GM18499 (cell line): ENCODE data around the gene KLF7.

Experiments
- ATAC-seq: cut with Tn5 transposase; IDR thresholded peaks from one replicate; pipeline ENCODE4 v1.9.1; 2021; ENCODE audit warnings: moderate number of reproducible peaks; ENCODE audit not compliant: insufficient read depth, unreplicated experiment

KLF7 gene

DNA sequence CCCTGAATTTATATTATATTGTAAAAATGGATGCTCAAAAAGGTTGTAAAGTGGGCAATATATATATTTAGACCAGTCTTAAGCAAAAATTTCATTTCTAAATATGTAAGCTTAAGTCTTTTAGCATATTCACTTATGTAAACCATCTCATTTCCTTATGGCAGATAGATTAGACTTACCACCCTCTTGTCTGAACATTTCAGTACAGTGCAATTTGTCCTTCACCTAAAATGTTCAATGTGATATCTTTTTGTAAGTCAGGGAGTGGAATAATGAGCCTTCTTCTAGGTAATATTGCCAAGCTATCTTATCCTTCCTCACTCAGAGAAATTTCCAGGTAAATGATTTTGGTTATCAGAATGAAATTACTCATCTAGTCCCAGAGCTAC lies 92.3 kb downstream of the KLF7 start:
- no peak for ATAC-seq

DNA sequence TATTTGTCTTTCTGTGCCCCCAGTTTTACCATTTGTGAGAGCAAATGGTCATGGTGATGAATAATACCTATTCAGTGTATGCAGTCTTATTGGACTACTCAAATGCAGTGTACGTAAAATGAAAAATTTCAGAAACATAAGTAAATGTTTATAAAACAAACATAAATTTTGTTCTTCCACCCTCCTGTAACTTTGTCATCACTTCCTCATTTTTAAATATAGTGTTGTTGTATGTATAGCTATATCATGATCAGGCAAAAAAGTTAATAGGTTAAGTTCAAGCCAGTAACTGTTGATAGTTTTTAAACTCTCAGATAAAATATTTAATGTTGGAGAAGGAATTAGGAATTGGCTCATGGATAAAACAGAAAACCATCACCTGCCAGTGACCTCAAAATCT lies 93.2 kb downstream of the KLF7 start:
- no peak for ATAC-seq

DNA sequence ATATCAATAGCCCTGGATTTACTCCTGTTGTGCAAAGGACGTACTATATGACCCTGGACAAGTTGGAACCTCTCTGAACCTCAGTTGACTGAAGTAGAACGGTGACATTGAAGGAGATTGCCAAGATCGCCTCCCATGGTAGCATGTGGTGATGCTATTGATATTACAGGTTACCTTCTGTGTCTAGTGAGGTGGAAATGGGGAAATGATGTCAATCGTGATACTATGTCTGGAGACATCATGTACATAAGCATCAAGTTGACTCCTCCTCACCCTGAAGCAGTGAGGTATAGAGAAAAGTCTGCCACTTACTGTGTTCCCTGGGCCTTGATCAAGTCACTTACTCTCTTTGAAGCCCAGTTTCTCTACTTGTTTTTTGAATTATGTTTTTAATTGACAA lies 93.9 kb downstream of the KLF7 start:
- no peak for ATAC-seq

DNA sequence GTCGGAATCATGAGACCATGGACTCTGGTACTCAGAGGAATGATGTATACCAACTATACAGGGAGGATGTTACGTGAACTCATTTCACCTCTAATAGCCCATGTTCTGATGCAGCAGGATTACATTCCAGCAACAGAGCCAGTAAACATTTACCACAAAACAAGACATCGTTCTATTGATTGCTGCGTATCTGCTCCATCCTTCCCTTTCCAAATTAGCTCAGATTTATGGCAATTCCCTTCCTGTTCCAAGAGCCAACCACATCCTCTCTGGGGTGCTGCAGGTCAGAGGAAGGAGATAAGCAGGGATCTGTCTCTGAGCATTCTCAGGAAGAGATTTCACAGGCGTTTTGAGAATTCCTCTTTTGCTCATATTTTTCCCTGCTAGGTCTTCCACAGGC lies 98.3 kb downstream of the KLF7 start:
- ATAC-seq, result no peak

DNA sequence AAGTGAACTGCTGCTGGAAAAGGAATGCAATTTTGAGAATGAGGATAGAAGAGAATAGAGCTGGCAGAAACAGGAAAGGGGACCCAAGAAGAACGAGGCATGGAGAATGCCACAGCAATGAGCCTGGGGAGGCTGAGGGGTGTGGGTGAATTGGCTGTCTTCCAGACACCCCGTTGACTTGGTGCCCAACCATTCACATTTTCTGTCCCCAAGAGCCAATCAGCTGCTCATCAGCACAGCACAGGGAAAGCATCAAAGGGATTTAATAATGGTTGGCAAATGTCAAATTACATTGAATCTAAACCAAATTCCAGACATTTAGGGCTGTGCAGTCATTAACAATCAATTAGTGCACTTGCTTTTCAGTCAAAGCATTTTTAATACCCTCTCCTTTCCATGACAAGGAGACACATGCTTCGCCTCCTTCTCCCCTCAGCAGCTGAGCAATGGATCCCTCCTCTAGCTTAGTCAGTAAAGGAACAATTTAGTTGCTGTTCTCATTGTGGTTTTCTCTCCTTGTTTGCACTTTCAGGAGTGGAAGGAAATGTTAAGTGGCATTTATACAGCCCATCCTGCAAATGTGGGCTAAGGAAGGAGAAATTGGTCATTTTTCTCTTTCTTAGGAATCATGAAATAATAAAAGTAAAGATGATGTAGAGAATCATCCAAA lies 98.8 kb downstream of the KLF7 start:
- no peak for ATAC-seq

DNA sequence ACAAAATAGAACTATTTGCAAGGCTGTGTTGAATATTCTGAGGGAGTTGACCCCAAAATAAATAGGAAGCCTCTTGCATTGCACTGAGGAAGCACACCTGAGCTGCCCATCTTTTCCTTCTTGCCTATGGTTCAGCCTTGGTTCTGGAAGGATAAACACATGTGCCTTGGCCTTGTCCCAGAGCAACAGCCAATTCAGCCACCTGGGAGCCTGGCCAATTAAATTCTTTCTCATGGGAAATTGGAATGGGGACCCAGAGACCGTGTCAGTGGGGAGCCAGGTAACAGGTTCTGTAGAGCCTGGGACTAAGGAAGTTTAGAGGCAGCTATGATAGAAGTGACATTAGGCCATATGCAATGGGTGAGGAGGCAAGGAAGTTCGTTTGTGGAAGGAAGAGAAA lies 99.6 kb downstream of the KLF7 start:
- ATAC-seq, result no peak

DNA sequence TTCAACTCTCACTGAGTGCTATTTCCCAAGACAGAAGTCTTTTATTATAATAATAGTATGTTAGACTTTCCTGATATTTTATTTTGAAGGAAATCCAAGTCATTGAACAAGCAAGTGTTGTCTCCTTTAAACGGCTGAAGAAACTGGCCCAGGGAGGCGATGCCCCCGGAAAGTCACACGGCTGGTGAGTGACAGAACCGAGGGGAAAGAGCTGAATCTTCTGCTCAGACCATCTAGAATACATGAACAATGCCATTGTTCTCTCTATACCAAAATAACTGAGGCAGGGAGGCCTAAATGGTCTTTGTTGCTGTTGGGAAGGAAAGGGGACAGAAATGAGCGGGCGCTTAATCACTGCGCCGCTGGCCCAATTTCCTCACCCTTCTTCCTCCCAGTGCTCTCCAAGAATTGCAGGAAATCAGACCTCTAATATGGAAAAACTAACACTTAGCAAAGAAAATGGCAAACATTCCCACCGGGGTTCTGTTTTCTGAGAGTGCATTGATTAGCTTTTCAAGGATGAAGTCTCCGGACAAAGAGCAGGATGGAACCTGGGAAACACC lies 101.5 kb downstream of the KLF7 start:
- ATAC-seq, result no peak

DNA sequence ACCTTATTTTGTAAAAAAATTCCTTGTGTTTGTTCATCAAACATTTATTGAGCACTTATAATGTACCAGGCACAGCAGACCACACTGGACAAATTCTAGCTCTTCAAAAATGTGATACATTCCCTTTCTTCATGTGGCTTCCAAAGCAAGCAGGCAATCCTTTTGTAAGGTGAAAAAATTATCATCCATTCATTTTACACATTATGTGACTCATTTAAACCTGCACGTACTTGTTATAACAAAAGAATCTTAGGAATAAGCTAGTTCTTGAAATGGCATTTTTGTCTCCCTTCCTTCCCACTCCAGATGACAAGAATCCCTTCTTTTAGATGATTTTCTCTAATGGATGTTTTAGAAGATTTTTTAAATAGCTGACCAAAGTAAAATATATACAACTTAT lies 104.6 kb downstream of the KLF7 start:
- no peak for ATAC-seq

DNA sequence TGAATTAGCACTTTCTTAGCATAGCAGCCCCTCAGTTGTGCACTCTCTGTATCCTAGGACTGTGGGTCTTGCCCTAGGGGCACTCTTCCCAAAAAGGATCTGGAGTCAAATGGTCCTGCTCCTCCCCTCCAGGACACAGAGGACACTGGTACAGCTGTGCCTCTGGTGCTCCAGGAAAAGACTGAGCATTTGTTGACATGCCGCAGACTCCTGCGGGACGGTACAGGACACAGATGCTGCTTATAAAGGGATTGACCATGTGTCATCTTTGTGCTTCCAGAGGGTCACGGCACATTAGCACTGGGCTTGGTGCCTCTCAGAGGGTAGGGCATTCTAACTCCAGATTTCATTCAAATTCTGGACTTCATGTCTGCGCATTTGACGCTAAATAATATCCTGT lies 110.5 kb downstream of the KLF7 start:
- ATAC-seq, result no peak

DNA sequence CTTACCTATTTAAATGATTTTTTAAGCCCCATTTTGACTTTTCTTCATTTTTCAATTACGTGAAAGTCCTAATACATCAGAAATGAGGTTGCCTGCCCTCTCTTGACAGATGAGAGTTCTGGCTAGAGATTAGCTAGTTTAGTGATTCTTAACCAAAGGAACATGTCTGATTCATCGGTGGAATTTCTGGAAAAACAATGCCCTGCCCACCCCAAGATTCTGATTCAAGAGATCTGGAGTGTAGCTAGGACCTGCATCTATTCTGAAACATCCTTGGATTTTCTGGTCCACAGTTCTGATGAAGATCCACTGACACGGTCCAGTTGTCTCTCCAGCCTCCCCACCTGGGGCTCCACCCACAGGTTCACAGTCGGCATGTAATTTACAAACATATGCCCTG lies 111.2 kb downstream of the KLF7 start:
- no peak for ATAC-seq

DNA sequence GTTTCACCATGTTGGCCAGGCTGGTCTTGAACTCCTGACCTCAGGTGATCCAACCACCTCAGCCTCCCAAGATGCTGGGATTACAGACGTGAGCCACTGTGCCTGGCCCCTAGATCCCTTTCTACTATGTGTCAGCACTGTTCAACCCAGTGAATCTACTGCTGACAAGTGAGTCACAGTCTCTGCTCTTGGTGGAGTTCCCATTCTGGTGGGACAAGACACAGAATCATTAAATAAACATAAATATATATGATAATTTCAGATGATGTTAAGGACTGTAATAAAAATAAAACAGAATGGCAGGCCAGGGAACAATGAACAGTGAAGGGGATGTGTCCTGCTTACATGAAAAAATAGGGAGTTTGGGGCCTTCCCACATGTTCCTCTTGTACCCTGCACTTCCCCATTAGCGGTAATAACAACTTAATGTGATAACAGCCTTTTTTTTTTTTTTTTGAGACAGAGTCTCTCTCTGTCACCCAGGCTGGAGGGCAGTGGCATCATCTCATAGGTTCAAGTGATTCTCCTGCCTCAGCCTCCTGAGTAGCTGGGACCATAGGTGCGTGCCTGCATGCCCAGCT lies 114.3 kb downstream of the KLF7 start:
- ATAC-seq, result no peak

DNA sequence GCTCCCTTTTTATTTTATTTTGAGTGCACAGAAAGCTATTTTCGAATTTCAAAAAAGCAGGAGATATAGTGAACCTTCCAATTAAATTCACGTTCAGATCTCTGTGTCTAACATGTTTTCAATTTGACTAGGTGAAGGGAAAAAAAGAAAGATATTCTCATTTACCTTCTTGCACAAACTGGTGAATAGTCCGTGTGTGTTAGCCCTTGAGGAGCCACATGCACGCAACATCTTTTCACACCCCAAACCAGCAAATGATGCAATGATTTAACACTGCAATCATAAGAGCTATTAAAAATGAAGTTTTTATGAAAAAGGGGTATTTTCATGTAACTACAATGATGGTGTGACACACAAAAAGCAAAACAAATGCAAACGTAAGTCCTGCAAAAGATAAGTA lies 116.6 kb downstream of the KLF7 start:
- no peak for ATAC-seq

DNA sequence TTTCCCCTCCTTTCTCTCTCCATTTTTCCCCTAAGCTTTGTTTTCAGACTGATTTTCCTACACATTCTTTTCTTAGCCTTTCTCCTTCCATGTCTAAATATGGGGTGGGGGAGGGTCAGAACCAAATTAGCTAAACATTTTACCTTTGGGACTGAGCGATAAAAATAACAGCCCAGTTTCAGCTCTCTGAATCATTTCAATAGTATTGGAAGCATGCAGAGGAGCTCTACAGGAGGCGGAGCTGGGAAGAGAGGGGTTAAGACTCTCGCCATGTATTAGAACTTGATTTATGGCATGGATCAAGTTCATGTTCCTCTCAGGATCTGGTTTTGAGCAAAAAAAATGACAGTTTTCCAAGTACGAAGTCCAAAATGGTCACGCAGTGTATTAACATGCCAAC lies 117.3 kb downstream of the KLF7 start:
- no peak for ATAC-seq

DNA sequence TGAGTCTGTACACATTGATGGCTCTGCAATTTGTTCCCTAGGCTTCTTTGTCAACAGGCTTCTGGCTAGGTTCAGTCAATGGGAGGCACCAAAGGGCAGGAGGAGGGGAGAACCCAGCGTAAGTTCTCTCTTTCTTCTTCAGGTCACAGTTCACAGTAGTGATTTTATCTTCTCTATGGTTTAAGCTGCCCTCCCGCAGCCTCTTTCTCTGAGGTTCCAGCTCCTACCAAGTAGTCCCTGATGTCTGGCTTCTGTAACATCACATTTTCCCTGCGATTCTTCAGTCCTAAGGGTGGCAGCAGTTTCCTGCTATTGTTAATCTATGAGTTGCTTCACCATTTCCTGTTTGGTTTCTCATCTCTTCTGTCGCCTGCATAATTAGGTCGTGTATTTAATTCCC lies 119.0 kb downstream of the KLF7 start:
- ATAC-seq, result no peak

DNA sequence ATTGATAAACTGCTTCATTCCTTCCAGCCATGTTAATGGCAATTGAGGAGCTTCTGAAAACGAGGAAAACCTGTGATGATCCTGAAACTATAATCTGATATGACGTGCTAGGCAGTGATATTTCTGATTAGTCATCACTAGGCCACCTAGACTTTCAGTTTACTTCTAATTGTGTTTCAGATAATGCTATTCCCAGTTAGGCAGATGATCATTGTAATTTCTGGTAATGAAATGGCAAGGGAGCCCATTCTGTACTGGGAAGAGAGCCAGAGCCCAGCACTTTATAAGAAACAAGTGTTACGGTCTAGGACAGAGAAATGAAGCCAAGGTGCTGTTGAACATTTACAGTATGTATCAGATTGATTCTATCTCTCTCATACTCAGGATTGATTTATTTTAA lies 120.2 kb downstream of the KLF7 start:
- no peak for ATAC-seq

DNA sequence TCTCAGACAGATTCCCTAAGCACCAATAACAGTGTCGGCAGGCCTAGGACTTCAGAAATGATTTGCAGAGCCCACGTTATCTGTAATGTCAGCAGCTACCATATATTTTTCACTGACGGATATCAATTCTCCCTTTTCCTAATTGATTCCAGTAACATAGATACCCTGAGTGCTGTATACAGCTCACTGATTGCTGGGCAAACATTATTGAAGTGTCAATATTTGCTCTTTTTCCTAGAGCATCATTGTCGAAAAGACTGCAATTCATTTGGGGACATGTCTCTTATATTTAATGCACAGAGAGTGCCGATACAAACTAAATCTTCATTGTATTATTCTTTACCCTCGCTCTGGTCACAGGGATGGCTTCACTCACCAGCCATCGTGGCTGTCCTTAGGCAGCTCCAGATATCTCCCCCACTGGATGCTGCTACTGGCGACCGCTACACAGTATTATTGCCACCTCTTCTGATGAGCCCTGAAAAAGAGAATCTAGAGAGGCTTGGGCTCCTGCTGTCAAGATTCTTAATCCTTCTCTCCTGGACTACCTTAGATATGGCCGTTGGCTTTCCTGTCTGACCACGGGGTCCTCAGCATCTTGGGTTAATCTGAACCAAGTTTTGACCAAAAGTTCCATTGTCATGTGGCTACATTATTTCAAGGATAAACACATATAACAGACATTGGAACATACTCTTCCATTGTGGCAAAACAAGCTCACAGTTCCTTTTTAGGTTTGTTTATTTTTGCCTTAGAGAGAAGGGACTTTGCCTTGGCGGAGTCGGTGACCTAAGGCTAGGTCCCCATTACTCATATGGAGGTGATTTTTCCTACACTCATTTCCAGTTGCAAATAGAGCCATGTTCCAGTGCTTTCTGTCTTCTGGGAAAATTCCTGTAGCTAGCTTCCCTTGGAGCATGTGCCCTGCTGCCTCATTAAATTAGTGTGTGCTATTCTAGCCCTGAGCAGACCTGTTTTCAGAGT lies 121.1 kb downstream of the KLF7 start:
- no peak for ATAC-seq

DNA sequence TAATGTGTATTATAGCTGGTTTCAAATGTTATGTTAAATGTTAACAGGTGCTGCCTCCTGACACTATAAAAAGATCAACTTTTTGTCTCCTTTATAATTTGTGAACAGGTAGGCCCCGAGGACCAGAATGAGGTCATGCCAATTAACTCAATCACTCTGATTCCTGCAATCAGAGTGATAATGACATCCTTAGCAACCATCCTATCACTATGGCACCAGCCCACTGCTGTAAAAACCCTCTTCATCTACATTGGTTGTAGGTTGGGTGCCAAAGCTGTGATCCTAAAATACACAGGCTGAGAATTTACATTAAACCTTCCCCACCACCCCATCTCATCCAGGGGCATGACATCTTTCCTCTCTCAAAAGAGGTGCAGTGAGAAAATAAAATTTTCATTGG lies 122.9 kb downstream of the KLF7 start:
- ATAC-seq, result no peak

DNA sequence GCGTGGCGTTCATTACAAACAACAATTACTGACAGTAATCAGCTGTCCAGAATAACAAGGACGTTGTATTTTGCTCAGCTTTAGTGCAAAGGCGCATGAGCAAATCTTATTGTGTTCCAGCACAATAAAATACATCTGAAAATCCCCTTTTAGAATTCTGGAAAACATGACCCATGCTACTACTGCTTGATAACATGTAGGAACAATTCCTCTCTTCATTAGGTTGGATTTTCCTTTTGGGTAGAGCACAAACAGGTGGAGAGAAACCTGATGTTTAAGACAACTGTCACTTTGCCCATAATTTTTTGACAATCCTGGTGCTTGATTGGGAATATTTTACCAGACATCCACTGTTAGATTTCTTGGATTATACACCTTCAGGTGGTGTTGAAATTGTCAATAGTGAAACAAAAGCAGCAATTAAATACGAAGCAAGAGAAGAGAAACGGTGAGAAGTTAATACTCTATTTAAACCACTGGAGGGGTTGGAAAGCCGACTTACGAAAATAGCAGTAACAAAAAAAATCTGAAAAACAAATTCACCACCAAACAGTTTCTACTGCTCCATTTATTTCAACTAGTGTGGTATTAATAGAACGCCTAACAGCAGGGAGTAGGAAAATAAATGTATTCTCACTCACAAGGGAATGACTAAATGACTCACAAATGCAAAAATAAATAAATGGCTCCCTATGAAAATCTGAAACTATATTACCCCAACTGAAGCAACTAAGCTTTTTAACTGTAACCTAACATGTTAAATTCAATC lies 123.8 kb downstream of the KLF7 start:
- no peak for ATAC-seq

DNA sequence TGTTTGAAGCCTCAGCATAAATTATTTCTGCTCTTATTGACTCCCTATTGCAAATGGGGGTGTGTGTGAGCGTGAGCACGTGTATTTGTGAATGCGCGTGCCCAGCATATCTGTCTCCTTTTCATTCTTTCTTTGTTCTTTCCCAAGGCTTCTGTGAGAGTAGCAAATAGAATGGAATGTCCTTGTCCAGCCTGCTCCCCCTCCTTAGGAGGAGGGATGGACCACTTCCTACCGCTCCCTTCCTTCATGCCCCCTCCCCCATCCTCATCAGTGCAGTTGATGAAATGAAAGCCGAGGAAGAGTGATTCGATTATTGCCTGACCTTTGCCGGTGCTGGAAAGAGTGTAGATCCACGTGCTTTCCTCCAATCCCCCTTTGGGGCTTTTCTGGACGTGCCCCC lies 124.5 kb downstream of the KLF7 start:
- ATAC-seq, result no peak

DNA sequence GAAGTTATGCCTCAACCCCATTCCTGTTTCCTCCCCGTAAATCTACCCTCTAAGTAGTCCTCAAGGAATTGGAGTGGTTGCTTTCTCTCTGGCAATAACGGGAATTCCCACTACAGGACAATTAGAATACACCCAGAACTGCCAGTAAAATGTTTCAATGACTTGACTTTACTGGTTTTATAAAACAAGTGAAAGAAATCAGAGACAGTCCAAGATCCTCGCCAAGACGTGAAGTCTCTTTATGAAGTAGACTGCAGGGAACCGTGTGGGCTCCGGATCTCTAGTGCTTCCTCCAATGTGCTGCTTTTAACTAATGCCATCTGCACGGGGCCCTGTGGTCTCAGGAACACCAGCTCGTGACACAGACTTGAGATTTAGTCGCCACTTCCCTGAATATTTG lies 125.1 kb downstream of the KLF7 start:
- ATAC-seq, result no peak
